SU-DHL-6 (cell line): ENCODE results near the gene TPST2.

ENCODE experiments used
- CTCF ChIP-seq: fragments of 200-600 bp; sonication (generic); IDR thresholded peaks from one replicate; pipeline ENCODE4 v1.5.1; 2017; ENCODE audit warnings: antibody characterized with exemption, mild to moderate bottlenecking, low read length, moderate library complexity; ENCODE audit not compliant: insufficient read depth, poor library complexity, severe bottlenecking
- EZH2phosphoT487 ChIP-seq: fragments of 200-600 bp; sonication (generic), shearing (Covaris generic); conservative IDR thresholded peaks from 2 replicates; pipeline ENCODE4 v1.6.1; 2018; ENCODE audit warnings: mild to moderate bottlenecking, antibody characterized with exemption, low read length, moderate library complexity, mixed read lengths

GRCh38 chr22:26501996-26502395 is 87.9 kb downstream of the TPST2 start:
- TF ChIP-seq CTCF: no peak
- TF ChIP-seq EZH2phosphoT487: no peak
